Stimulated activated CD4-positive, alpha-beta T cell treated with anti-CD3 and anti-CD28 coated beads, TNF-alpha, amount 100 ng/mL, for 4 hours (primary cell): ENCODE data around the gene FHAD1.
A peak's percentile ranks its signal among the peaks of the same experiment; 100 is the strongest.
"Not testable (repeated sequence)": the region's sequence is repeated elsewhere in the genome, so short reads cannot be mapped to it uniquely, and the experiment has no call there.

ENCODE experiments used
- DNase-seq, 3 experiments: peaks; one replicate each; pipeline ENCODE4 v3.0.0-alpha.2; 2020; ENCODE audit warnings: low read depth in 3 of 3

Gene FHAD1

DNA sequence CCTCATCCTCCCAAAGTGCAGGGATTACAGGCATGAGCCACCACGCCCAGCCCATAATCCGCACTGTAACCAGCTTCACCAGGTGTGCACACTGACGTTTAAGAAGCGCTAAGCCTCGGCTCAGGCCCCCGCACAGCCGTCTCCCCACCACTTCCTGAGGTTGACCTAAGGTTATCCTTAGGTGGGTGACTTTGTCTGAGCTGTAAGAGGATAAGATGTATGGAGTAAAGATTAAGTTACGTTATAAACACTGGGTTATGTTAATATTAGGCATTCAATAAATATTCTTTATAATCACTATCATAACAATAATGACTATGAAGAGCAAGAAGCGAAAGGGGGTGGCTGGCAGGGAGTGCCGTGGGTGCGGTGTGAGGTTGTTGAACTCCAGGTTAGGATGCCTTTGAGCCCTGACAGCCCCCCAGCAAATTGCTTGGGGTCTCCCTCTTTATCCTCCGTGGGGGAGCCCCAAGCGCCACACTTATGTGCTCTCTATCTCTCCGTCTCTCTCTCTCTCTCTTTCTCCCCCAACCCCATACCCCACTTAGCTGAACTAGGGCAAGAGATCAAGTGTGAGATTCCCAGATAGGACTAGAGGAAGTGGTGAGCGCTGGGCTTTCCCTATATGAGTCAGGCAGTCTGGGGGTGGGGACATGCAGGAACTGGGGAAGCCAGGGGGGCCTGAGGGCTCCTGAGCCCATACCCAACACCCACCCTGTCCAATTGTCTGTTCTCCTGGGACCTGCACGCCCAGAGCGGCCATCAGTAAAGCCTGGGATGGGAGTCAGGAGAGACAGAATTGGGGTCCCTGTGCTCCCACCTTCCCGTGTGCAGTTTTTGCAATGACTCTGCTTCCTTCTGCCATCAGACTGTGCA lies 170.3 kb downstream of the FHAD1 start:
- DNase-seq: peak in 2 of 3 experiments; percentile 38 to 53

DNA sequence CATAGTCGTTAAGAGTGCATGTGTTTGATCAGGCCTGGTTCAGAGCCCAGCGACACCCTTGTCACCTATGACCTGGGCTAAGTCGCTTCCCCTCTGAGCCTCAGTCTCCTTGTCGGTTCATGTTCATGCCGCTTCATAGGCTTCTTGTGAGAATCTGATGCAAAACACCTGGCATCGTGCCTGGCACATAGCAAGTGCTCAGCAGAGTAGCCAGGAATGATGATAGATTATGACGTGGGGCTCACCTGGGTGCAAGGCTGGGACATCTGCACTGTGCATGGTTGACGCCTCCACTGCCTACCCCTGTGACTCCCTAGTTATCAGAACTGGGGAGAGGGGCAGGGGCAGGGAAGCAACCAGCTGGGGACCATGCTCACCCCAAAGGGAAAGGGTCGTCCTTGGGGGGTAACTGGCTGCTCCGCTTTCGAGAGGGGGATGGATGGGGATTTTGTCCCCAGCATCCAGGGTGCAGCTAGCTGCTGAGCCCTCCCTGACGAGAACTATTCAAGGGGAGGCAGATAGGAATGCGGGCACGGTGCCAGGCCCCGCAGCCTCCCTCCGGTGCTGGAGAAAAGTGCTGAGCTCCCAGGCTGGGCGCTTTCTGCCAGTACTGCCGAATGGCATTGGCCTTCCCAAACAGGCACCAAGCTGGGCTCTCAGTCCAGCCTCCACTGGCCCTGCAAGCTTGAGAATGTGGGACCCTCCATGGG lies 171.9 kb downstream of the FHAD1 start:
- no peak for DNase-seq

DNA sequence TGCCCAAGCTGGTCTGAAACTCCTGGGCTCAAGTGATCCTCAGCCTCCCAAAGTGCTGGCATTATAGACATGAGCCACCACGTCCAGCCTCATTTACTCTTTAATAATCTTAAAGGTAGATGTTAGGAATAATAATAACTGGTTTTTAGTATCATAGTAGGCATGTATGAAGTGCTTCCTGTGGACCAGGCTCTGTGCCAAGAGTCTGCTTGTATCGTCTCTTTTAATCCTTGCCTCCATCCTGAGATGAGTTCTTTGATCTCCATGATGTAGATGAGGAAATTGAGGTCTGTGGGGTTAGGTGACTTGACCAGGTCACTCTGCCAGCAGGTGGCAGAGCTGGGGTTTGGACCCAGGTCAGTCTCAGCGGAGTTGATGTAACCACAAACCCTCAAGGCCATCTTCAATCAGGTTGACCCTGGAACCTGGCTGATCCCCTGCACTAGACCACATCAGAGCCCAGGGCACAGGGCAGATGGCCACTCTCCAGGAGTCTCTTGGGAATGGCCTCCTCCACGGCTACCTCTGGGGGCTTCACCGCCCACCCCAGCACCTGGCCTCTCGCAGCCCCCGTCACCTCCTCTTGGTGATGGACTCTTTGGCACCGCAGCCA lies 173.9 kb downstream of the FHAD1 start:
- no peak for DNase-seq

DNA sequence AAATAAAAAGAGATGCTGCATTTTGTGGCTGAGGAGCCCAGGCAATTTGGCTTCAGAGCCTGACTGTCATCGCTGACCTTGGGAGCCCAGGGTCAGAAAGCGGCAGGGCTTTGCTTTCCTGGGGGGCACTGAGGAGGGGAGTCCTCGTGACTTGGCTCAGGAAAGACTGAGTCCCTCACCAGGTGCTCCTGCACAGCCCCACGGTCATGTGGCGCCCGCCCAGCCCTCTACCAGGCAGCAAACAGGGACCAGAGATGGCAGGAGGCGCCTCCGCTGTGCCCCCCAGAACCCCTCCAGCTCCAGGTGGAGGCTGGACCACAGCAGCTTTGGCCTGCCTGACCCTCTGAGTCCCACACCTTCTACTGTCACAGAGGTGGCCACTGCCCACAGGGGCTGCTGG lies 175.8 kb downstream of the FHAD1 start:
- no peak for DNase-seq

DNA sequence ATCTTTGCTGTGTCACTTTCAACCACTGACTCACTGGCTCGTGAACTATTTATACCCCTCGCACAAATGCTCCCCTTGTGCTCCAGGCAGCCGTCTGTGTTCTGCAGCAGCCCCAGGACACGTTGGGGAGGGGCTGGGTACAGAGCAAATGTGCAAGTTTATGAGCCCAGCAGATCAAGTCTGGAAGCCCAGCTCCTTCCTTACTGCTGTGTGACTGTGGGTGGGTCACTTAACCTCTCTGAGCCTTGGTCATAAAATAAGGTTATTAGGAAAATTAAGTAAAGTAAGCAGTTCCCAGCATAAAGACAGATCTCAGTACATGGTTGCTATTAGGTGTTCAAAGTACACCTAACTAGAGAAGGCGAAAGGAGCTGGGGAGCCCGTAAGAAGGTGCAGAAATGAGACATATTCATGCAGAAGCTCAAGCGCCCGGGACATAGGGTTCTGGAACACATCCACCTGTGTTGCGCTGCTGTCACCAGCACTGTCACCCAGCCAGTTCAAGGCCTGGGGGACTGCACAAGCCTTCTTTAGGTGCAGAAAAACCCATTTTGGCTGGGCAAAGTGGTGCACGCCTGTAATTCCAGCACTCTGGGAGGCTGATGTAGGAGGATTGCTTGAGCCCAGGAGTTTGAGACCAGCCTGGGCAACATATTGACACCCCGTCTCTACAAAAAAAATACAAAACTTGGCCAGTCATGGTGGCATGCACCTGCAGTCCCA lies 176.5 kb downstream of the FHAD1 start:
- no peak for DNase-seq

DNA sequence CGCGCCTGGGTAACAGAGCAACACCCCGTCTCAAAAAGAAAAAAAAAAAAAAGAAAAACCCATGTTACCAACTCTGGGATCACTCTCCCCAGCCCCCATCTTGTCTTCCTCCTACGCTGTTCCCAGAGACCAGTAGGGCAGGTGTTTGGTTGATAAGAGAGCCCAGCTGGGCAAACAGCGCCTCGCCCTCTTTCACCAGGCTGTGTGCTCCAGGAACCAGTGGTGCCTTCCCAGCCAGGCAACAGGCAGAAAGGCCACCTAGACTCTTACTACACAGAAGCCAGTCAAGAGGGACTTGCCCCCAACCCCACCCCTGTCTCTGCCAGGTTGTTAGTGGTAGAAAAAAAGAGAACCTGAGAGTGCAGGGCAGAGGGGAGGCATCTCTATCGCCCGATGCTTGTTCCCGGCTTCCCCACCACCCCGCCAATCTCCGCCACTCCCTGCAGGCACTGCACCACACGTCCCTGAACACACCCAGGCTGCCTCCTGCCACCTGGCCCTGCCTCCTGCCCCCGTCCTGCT lies 177.2 kb downstream of the FHAD1 start:
- DNase-seq: no peak

DNA sequence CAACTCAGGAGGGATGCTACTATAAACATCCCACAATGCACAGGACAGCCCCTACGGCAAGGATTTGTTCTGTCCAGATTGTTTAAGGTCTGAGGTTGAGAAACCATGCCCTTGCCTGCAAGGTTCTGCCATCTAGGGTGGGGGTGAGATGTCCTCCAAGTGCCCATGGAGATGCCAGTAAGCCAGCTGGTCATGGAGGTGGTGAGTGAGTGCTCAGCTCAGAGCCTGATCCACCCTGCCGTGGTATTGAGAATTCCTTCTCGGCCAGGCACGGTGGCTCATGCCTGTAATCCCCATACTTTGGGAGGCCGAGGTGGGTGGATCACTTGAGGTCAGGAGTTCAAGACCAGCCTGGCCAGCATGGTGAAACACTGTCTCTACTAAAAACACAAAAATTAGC lies 178.0 kb downstream of the FHAD1 start:
- no peak for DNase-seq

DNA sequence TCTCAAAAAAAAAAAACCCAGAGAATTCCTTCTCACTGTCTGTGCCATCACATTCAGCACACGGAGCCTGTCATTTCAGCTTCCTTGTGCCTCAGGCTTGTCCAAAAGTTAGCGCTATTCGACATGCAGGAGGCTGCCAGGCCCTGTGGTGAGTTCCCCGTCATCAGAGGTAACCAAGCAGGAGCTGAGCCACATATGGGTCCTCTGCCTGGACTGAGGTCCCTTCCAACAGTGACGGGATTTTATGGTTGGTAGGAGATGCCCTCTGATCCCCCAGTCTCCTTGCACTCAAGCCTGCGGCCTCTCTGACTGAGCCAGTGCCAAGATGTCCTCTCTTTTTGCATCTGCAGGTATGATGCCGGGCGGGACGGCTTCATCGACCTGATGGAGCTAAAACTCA lies 178.5 kb downstream of the FHAD1 start:
- no peak for DNase-seq

DNA sequence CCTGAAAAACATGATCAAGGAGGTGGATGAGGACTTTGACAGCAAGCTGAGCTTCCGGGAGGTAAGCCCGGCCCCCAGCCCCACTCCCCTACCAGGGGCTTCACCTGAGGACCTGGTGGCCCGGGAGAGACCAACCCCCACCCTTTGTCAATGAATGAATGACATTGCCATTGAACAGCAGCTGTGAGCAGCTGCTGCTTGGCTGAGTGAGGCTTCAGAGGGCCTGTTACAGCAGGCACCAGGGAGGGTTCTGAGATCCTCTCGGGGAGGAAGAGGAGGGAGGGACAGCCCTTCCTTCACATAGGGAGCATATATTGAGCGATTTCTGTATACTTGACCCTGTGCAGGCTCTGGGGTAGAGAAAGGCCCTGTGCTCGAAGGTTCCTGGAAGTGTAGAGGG lies 178.9 kb downstream of the FHAD1 start:
- DNase-seq: no peak

DNA sequence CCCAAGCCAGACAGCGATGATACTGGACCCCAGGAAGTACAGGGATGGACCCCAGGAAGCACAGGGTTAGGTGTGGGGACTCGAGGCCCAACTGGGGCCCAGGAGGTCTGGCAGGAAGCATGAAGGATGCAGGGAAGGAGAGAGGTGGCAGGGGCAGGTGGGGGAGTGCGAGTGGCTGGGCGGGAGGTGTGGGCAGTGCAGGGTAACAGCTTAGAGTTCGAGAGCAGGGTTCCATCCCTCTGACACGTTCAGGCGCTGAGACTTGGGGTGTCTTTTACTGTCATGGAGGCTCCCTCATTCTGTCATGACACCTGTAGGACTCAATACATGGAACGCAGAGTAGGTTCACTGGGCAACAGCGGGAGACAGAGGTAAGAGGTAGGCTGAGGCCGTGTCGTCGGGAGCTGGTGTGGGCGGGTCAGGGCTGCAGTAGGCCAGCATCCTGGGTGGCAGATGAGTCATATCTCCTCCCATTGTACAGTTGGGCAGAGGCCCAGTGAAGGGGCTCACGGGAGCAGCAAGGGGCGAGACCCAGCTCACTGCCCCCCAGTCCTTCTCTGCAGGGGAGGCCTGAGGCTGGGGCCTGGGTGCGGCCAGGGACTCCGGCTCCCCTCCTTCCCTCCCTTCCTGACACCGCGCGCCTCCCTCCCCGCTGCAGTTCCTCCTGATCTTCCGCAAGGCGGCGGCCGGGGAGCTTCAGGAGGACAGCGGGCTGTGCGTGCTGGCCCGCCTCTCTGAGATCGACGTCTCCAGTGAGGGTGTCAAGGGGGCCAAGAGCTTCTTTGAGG lies 179.7 kb downstream of the FHAD1 start:
- no peak for DNase-seq

DNA sequence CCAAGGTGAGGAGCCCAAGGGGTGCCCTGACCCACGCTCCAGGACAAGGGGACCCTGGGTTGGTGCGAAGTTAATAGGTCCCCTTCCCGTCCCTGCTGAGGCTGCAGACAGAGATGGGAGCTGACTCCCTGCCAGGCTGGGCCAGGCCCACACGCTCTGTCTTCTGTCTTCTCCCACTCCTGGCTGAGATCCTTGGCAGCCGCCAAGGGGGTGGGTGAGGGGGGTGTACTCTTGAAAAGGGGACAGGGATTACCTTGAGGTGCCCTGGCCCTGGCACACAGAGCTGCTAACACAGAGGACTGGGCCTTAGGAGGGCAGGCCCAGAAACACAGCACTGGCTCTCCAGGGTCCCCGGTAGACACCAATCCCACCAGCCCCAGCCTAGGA lies 180.2 kb downstream of the FHAD1 start:
- DNase-seq: no peak

DNA sequence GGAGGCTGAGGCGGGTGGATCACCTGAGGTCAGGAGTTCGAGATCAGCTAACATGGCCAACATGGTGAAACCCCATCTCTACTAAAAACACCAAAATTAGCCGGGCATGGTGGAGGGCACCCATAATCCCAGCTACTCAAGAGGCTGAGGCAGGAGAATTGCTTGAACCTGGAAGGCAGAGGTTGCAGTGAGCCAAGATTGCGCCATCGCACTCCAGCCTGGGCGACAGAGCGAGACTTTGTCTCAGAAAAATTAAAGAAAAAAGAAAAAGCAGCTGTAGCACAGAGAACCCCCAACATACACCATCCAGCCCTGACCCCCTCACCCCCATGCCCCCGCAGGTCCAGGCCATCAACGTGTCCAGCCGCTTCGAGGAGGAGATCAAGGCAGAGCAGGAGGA lies 181.2 kb downstream of the FHAD1 start:
- not testable (repeated sequence) for DNase-seq

DNA sequence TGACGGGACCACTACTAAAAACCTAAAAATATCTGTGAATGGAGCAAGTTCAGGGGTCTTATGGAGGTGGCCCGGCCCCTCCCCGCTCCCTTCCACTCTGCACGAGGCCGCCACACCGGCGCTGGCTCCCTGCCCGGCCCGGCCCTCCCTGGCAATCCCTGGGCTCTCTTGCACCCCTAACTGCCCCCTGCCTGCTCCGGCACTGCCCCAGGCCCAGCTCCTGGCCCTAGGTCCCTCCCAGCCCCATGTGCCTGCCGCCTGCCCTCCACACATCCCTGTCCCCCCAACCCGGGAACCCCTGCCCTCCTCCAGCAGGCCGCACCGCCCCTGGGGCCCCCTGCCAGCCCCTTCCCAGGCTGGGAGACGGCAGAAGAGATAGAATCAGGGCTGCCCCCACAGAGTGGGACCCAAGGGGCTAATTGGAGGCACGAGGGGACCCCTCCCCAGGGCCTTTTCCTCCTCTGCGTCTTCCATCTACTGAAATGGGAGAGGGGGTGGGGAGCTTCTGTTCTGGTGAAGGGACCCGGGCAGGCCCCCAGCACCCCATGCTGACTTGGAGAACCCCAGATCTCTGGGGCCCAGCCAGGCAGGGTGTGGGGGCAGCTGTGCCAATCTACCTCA lies 181.9 kb downstream of the FHAD1 start:
- no peak for DNase-seq

DNA sequence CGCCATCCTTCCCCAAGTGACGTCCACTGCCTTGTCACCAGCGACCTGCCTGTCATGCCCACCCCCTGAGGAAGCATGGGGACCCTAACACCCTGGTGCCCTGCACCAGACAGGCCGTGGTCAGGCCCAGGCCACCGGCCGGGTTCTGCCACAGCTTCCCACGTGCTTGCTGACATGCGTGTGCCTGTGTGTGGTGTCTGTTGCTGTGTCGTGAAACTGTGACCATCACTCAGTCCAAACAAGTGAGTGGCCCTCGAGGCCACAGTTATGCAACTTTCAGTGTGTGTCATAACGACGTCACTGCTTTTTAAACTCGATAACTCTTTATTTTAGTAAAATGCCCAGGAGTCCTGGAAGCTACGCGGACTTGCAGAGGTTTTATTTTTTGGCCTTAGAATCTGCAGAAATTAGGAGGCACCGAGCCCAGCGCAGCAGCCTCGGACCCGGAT lies 182.7 kb downstream of the FHAD1 start:
- no peak for DNase-seq

DNA sequence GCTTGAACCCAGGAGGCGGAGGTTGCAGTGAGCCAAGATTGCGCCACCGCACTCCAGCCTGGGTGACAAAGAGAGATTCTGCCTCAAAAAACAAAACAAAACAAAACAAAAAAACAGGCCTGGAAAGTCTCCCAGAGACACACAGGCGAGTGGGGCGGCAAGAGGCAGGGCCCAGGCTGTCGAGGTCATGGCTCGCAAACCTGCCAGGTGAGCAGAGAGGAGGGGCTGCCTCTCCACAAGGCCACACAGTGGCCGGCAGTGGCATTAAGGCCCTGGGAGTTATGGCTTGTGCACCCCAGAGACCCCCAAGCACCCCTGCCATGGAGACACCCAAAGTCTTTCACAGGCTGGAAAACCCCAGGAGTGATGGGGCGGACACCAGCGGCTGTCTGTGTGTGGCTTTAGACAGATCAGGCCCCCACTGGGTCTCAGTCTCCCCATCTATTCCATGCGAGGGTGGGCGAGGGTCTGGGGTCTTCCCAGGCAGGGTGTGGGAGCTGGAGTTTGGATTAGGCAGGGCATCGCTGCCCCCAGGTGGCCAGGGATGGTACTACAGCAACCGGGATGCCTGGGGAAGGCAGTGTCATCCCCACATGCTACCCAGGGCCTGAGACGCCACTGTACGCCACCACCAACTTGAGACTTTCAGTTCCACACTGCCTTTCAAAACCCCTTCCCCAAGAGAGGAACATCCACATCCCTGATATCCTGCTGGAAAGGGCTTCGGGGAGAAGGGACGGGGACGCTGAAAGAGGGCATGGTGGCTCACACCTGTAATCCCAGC lies 184.0 kb downstream of the FHAD1 start:
- DNase-seq: peak; percentile 58 to 66 (median 59)

DNA sequence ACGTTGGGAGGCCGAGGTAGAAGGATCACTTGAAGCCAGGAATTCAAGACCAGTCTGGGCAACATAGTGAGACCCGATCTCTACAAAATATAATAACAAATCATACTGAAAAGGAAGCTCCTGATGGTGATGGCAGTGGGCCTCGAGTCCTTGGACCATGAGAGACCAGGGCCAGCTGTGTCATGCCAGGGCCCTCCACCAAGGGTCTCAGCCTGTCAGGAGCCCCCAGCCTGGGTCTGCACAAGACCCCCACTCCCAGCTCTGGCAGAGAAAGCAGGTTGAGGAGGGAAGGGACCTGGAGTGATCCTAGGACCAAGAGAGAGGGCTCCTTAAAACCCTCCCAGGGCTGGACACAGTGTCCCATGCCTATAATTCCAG lies 184.5 kb downstream of the FHAD1 start:
- DNase-seq: no peak

DNA sequence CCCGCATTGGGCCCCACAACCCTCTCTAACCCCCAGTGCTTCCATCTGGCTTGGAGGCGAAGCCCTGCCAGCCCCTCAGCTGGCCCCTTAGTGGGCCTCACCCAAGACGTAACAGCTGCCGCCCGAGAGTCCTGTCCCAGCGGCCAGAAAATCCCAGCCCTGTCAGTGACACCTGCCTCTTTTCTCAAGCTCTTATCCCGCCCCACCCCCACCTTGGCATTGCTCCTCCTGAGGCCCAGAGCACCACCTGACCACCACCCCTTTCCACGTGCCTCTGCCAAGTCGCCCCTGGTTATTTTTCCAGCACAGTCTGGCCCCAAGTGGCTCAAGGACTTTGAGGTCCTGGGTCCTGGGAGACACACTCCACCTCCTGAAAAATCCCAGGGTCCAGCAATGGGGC lies 185.3 kb downstream of the FHAD1 start:
- DNase-seq: no peak

DNA sequence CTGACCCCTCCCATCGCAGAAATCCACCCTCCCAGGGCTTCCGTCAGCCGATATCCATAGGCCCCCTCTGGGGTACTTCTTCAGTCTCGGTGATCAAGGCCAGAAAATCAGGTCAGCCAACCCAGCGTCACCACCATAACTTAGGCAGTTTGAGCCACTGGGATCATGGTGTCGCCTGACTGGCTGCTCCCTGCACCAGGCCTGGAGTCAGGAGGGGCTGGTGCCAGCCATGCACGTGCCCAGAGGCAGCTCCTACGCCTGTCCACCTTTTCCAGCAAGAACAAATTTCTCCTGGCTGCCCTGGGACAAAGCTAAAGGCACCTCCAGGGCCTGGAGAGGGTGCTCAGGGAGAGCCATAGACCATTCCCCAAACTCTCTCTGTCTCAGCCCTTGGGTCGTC lies 186.4 kb downstream of the FHAD1 start:
- no peak for DNase-seq

DNA sequence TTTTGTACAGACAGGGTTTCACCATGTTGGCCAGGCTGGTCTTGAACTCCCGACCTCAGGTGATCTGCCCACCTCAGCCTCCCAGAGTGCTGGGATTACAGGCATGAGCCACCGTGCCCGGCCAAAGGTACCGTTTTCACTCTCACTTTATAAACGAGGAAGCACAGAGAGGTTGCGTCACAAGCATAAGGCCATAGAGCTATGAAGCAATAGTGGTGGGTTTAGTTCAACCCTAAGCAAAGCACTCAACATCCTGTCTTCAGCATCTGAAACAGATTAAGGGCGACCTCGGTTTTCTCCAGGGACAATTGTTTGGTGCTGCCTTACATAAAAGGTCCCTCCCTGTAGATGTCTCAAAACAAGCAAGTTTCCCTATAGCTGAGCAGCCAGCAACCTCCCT lies 187.7 kb downstream of the FHAD1 start:
- DNase-seq: not testable (repeated sequence)
